ENCODE results near the gene TNFRSF17. TPM values are rescaled to one million over a fixed set of nuclear protein-coding genes. Genes with fewer than 3 reads are reported as not detected.
"Not testable (repeated sequence)": the region's sequence is repeated elsewhere in the genome, so short reads cannot be mapped to it uniquely, and the experiment has no call there.

The TNFRSF17 gene
- total and polyA plus RNA-seq, 4 donors, result 0.20 to 0.29 (median 0.22) TPM; not detected in 1

DNA sequence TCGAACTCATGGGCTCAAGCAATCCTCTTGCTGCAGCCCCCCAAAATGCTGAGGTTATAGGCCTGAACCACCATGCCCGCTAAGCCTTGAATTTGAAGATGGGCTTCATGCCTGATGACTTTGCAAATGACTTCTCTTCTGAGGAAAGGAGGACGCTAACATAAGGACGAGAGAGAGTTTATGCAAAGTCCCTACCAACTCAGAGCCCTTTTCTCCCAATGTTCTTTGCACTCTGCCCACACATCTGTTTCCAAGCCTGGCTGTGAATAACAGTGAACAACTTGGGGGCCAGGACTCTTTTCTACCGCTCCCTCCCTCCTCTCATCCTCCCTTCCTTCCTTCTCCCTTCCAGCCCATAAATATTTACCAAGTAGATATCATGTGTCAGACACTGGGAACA lies 14.6 kb upstream of the TNFRSF17 start:
- peak in 1 of 6 donors; percentile 29 for DNase-seq (ENCODE audit: low read depth in 4 of 6, low spot score in 6 of 6)

GRCh38 chr16:11953576-11953975 lies 11.4 kb upstream of the TNFRSF17 start:
- not testable (repeated sequence) for DNase-seq (ENCODE audit: low read depth in 4 of 6, low spot score in 6 of 6); H3K36me3 ChIP-seq (ENCODE audit: control insufficient read depth, insufficient read depth, low read length); H3K27me3 ChIP-seq (ENCODE audit: control insufficient read depth, insufficient read depth, low read length); H3K4me1 ChIP-seq (ENCODE audit: control insufficient read depth, insufficient read depth, low read length); H3K9me3 ChIP-seq (ENCODE audit: control insufficient read depth, insufficient read depth, low read length); H3K27ac ChIP-seq (ENCODE audit: low read depth, low read length); H3K4me3 ChIP-seq (ENCODE audit: low read depth, low read length)
- WGBS (ENCODE audit: insufficient coverage), result 85% methylated on average over 4 of the region's 8 CpGs

More for the DNA sequence above, 14.6 kb upstream of the TNFRSF17 start:
- H3K36me3 ChIP-seq (ENCODE audit: control insufficient read depth, insufficient read depth, low read length), result no peaks in the 10 kb centered on the region
- H3K9me3 ChIP-seq (ENCODE audit: control insufficient read depth, insufficient read depth, low read length), result no peaks in the 10 kb centered on the region
- no peak overlapping the region for H3K27ac ChIP-seq (ENCODE audit: low read depth, low read length)
- 88% methylated on average over 5 of the region's 5 CpGs for WGBS (ENCODE audit: insufficient coverage)
- H3K4me3 ChIP-seq (ENCODE audit: low read depth, low read length), result no peak overlapping the region
- no peaks in the 10 kb centered on the region for H3K27me3 ChIP-seq (ENCODE audit: control insufficient read depth, insufficient read depth, low read length)
- H3K4me1 ChIP-seq (ENCODE audit: control insufficient read depth, insufficient read depth, low read length), result no peaks in the 10 kb centered on the region

DNA sequence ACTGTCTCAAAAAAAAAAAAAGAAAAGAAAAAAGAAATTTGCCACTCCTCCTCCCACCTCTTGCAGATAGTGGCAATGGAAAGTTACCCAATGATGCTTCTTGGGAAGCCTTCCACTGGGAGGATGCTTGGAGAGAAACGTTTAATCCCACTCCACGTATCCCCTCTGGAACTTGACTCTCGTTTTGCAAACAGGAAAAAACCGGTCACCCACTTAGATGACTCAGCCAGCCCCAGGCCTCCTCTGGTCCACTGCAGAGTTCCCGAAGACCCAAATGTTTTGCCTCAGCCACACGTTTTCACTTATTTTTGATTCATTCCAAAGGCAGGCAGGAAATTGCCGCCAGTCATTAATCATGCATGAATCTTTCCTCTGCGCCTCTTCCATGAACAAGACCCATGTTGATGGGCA lies 9.3 kb upstream of the TNFRSF17 start:
- Histone ChIP-seq H3K27ac (ENCODE audit: low read depth, low read length) (no peak overlapping the region), H3K27me3 (ENCODE audit: control insufficient read depth, insufficient read depth, low read length) (no peaks in the 10 kb centered on the region), H3K9me3 (ENCODE audit: control insufficient read depth, insufficient read depth, low read length) (no peaks in the 10 kb centered on the region), H3K36me3 (ENCODE audit: control insufficient read depth, insufficient read depth, low read length) (no peaks in the 10 kb centered on the region), H3K4me3 (ENCODE audit: low read depth, low read length) (no peak overlapping the region), H3K4me1 (ENCODE audit: control insufficient read depth, insufficient read depth, low read length) (no peaks in the 10 kb centered on the region)
- WGBS (ENCODE audit: insufficient coverage), result 84% methylated on average over 7 of the region's 8 CpGs
- no peak for DNase-seq (ENCODE audit: low read depth in 4 of 6, low spot score in 6 of 6)

- no peaks in the 10 kb centered on the region for H3K36me3 ChIP-seq (ENCODE audit: control insufficient read depth, insufficient read depth, low read length)
- no peaks in the 10 kb centered on the region for H3K4me1 ChIP-seq (ENCODE audit: control insufficient read depth, insufficient read depth, low read length)
- no peaks in the 10 kb centered on the region for H3K9me3 ChIP-seq (ENCODE audit: control insufficient read depth, insufficient read depth, low read length)
- no peak for DNase-seq (ENCODE audit: low read depth in 4 of 6, low spot score in 6 of 6)
- H3K27me3 ChIP-seq (ENCODE audit: control insufficient read depth, insufficient read depth, low read length), result no peaks in the 10 kb centered on the region
- no peak overlapping the region for H3K27ac ChIP-seq (ENCODE audit: low read depth, low read length)
- WGBS (ENCODE audit: insufficient coverage), result 50% methylated on average over 1 of the region's 2 CpGs
- H3K4me3 ChIP-seq (ENCODE audit: low read depth, low read length), result no peak overlapping the region
These were observed 8.5 kb upstream of the TNFRSF17 start for GRCh38 chr16:11956558-11956957.

DNA sequence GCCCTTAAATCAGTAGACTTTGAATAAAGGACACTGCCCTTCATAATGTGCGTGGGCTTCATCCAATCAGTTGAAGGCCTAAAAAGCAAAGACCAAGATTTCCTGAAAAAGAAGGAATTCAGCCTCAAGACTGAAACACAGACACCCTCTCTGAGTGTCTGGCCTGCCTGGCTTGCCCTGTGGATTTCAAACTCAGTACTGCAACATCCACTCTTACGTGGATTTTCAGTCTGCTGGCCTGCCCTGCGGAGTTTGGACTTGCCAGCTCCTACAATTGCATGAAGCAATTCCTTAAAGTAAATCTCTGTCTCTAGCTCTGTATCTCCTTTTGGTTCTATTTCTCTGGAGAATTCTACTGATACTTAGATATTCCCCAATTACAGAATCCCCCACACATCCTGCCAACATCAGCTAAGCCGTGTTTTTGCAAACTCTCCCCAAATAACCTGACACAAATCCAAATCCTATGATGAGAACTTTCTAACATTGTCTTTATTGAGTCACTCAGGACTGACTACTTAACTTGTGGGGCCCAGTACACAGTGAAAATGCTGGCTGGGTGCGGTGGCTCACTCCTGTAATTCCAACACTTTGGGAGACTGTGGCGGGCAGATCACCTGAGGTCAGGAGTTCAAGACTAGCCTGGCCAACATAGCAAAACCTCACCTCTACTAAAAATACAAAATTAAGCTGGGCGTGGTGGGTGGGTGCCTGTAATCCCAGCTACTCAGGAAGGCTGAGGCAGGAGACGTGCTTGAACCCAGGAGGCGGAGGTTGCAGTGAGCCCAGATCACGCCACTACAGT lies 7.2 kb upstream of the TNFRSF17 start:
- DNase-seq (ENCODE audit: low read depth in 4 of 6, low spot score in 6 of 6), result no peak
- no peaks in the 10 kb centered on the region for H3K27me3 ChIP-seq (ENCODE audit: control insufficient read depth, insufficient read depth, low read length)
- H3K27ac ChIP-seq (ENCODE audit: low read depth, low read length), result no peak overlapping the region
- no peaks in the 10 kb centered on the region for H3K9me3 ChIP-seq (ENCODE audit: control insufficient read depth, insufficient read depth, low read length)
- 95% methylated on average over 9 of the region's 10 CpGs for WGBS (ENCODE audit: insufficient coverage)
- H3K4me1 ChIP-seq (ENCODE audit: control insufficient read depth, insufficient read depth, low read length), result no peaks in the 10 kb centered on the region
- no peak overlapping the region for H3K4me3 ChIP-seq (ENCODE audit: low read depth, low read length)
- H3K36me3 ChIP-seq (ENCODE audit: control insufficient read depth, insufficient read depth, low read length), result no peaks in the 10 kb centered on the region

DNA sequence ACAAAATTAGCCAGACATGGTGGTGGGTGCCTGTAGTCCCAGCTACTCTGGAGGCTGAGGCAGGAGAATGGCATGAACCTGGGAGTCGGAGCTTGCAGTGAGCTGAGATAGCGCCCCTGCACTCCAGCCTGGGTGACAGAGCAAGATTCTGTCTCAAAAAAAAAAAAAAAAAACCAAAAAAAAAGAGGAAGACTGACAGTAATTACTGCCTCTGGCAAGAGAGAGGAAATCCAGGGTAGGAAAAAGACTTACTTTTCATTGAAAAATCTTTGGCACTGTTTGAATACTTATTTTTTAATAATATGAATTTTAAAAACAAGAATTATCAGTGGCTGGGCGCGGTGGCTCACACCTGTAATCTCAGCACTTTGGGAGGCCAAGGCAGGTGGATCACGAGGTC lies 2.6 kb upstream of the TNFRSF17 start:
- WGBS (ENCODE audit: insufficient coverage), result 83% methylated on average over 1 of the region's 5 CpGs
- H3K4me3 ChIP-seq (ENCODE audit: low read depth, low read length); H3K27ac ChIP-seq (ENCODE audit: low read depth, low read length); H3K27me3 ChIP-seq (ENCODE audit: control insufficient read depth, insufficient read depth, low read length); H3K4me1 ChIP-seq (ENCODE audit: control insufficient read depth, insufficient read depth, low read length); DNase-seq (ENCODE audit: low read depth in 4 of 6, low spot score in 6 of 6); H3K36me3 ChIP-seq (ENCODE audit: control insufficient read depth, insufficient read depth, low read length); H3K9me3 ChIP-seq (ENCODE audit: control insufficient read depth, insufficient read depth, low read length): not testable (repeated sequence)

GRCh38 chr16:11962978-11963377 lies 2.0 kb upstream of the TNFRSF17 start:
- H3K4me1 ChIP-seq (ENCODE audit: control insufficient read depth, insufficient read depth, low read length); H3K27me3 ChIP-seq (ENCODE audit: control insufficient read depth, insufficient read depth, low read length); H3K27ac ChIP-seq (ENCODE audit: low read depth, low read length); DNase-seq (ENCODE audit: low read depth in 4 of 6, low spot score in 6 of 6); H3K36me3 ChIP-seq (ENCODE audit: control insufficient read depth, insufficient read depth, low read length); H3K9me3 ChIP-seq (ENCODE audit: control insufficient read depth, insufficient read depth, low read length); H3K4me3 ChIP-seq (ENCODE audit: low read depth, low read length): not testable (repeated sequence)
- WGBS (ENCODE audit: insufficient coverage), result 95% methylated on average over 8 of the region's 11 CpGs

- 100% methylated on average over 1 of the region's 6 CpGs for WGBS (ENCODE audit: insufficient coverage)
- Histone ChIP-seq H3K4me1 (ENCODE audit: control insufficient read depth, insufficient read depth, low read length) (no peaks in the 10 kb centered on the region), H3K27ac (ENCODE audit: low read depth, low read length) (no peak overlapping the region), H3K36me3 (ENCODE audit: control insufficient read depth, insufficient read depth, low read length) (no peaks in the 10 kb centered on the region), H3K9me3 (ENCODE audit: control insufficient read depth, insufficient read depth, low read length) (no peaks in the 10 kb centered on the region), H3K27me3 (ENCODE audit: control insufficient read depth, insufficient read depth, low read length) (no peaks in the 10 kb centered on the region), H3K4me3 (ENCODE audit: low read depth, low read length) (no peak overlapping the region)
- DNase-seq (ENCODE audit: low read depth in 4 of 6, low spot score in 6 of 6), result no peak
These were observed 1.3 kb upstream of the TNFRSF17 start for GRCh38 chr16:11963706-11964105.

GRCh38 chr16:11966173-11966572 lies 1.2 kb downstream of the TNFRSF17 start:
- DNase-seq (ENCODE audit: low read depth in 4 of 6, low spot score in 6 of 6), result no peak
- H3K4me1 ChIP-seq (ENCODE audit: control insufficient read depth, insufficient read depth, low read length), result no peaks in the 10 kb centered on the region
- 81% methylated on average over 3 of the region's 7 CpGs for WGBS (ENCODE audit: insufficient coverage)
- no peak overlapping the region for H3K27ac ChIP-seq (ENCODE audit: low read depth, low read length)
- no peak overlapping the region for H3K4me3 ChIP-seq (ENCODE audit: low read depth, low read length)
- H3K36me3 ChIP-seq (ENCODE audit: control insufficient read depth, insufficient read depth, low read length), result no peaks in the 10 kb centered on the region
- no peaks in the 10 kb centered on the region for H3K27me3 ChIP-seq (ENCODE audit: control insufficient read depth, insufficient read depth, low read length)
- H3K9me3 ChIP-seq (ENCODE audit: control insufficient read depth, insufficient read depth, low read length), result no peaks in the 10 kb centered on the region

DNA sequence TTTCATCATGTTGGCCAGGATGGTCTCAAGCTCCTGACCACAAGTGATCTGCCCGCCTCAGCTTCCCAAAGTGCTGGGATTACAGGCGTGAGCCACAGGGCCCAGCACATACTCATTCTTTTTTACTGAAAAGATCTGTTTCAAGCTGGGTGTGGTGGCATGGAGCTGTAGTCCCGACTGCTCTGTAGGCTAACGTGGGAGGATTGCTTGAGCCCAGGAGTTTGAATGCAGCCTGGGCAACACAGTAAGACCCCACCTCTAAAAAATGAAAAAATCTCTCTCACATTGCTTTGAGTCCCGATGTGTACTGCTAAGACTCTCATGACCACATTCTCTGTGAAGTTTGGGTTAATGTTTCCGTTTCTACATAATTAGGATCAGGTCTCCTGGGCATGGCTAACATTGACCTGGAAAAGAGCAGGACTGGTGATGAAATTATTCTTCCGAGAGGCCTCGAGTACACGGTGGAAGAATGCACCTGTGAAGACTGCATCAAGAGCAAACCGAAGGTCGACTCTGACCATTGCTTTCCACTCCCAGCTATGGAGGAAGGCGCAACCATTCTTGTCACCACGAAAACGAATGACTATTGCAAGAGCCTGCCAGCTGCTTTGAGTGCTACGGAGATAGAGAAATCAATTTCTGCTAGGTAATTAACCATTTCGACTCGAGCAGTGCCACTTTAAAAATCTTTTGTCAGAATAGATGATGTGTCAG lies 2.3 kb downstream of the TNFRSF17 start:
- H3K4me3 ChIP-seq (ENCODE audit: low read depth, low read length), result no peak overlapping the region
- H3K4me1 ChIP-seq (ENCODE audit: control insufficient read depth, insufficient read depth, low read length), result no peaks in the 10 kb centered on the region
- no peaks in the 10 kb centered on the region for H3K36me3 ChIP-seq (ENCODE audit: control insufficient read depth, insufficient read depth, low read length)
- no peak overlapping the region for H3K27ac ChIP-seq (ENCODE audit: low read depth, low read length)
- DNase-seq (ENCODE audit: low read depth in 4 of 6, low spot score in 6 of 6), result no peak
- H3K9me3 ChIP-seq (ENCODE audit: control insufficient read depth, insufficient read depth, low read length), result no peaks in the 10 kb centered on the region
- no peaks in the 10 kb centered on the region for H3K27me3 ChIP-seq (ENCODE audit: control insufficient read depth, insufficient read depth, low read length)
- 73% methylated on average over 13 of the region's 17 CpGs for WGBS (ENCODE audit: insufficient coverage)

Measured in spinal cord (tissue), 10 donors.